ENCODE measurements around the gene CASZ1. TPM values are rescaled to one million over a fixed set of nuclear protein-coding genes. Genes with fewer than 3 reads are reported as not detected.

Gene CASZ1
- total RNA-seq, 1 experiment from 2014 or later: 0.69 TPM

GRCh38 chr1:10678852-10679251 is 117.6 kb downstream of the CASZ1 start:
- DNase-seq (ENCODE audit: low read depth, low spot score): no peak
- in situ Hi-C loops (cut with HindIII; ENCODE audit: low pct_unique_long_range_greater_than_20kb, low sequenced_read_pairs): no loop called here

- DNase-seq (ENCODE audit: low read depth, low spot score): no peak
- in situ Hi-C loops (cut with HindIII; ENCODE audit: low pct_unique_long_range_greater_than_20kb, low sequenced_read_pairs): no loop called here
Measured at GRCh38 chr1:10678402-10678801, 118.0 kb downstream of the CASZ1 start.

- in situ Hi-C loops (cut with HindIII; ENCODE audit: low pct_unique_long_range_greater_than_20kb, low sequenced_read_pairs): no loop called here
- DNase-seq (ENCODE audit: low read depth, low spot score): no peak
Measured at GRCh38 chr1:10677491-10678391, 118.7 kb downstream of the CASZ1 start.

GRCh38 chr1:10676963-10677362 is 119.5 kb downstream of the CASZ1 start:
- in situ Hi-C loops (cut with HindIII; ENCODE audit: low pct_unique_long_range_greater_than_20kb, low sequenced_read_pairs): no loop called here
- no peak for DNase-seq (ENCODE audit: low read depth, low spot score)

GRCh38 chr1:10675813-10676212 is 120.6 kb downstream of the CASZ1 start:
- in situ Hi-C loops (cut with HindIII; ENCODE audit: low pct_unique_long_range_greater_than_20kb, low sequenced_read_pairs): no loop called here
- DNase-seq (ENCODE audit: low read depth, low spot score): no peak

- DNase-seq (ENCODE audit: low read depth, low spot score): no peak
- in situ Hi-C loops (cut with HindIII; ENCODE audit: low pct_unique_long_range_greater_than_20kb, low sequenced_read_pairs): no loop called here
Measured at GRCh38 chr1:10674700-10675609, 121.5 kb downstream of the CASZ1 start.

GRCh38 chr1:10674222-10674621 is 122.2 kb downstream of the CASZ1 start:
- in situ Hi-C loops (cut with HindIII; ENCODE audit: low pct_unique_long_range_greater_than_20kb, low sequenced_read_pairs): no loop called here
- no peak for DNase-seq (ENCODE audit: low read depth, low spot score)

GRCh38 chr1:10673109-10673711 is 123.2 kb downstream of the CASZ1 start:
- in situ Hi-C loops (cut with HindIII; ENCODE audit: low pct_unique_long_range_greater_than_20kb, low sequenced_read_pairs): no loop called here
- DNase-seq (ENCODE audit: low read depth, low spot score): no peak

- DNase-seq (ENCODE audit: low read depth, low spot score): no peak
- in situ Hi-C loops (cut with HindIII; ENCODE audit: low pct_unique_long_range_greater_than_20kb, low sequenced_read_pairs): no loop called here
Measured at GRCh38 chr1:10672343-10673050, 123.9 kb downstream of the CASZ1 start.

GRCh38 chr1:10671622-10672342 is 124.7 kb downstream of the CASZ1 start:
- in situ Hi-C loops (cut with HindIII; ENCODE audit: low pct_unique_long_range_greater_than_20kb, low sequenced_read_pairs): no loop called here
- DNase-seq (ENCODE audit: low read depth, low spot score): no peak

GRCh38 chr1:10671090-10671489 is 125.4 kb downstream of the CASZ1 start:
- in situ Hi-C loops (cut with HindIII; ENCODE audit: low pct_unique_long_range_greater_than_20kb, low sequenced_read_pairs): no loop called here

GRCh38 chr1:10670190-10670589 is 126.3 kb downstream of the CASZ1 start:
- in situ Hi-C loops (cut with HindIII; ENCODE audit: low pct_unique_long_range_greater_than_20kb, low sequenced_read_pairs): no loop called here
- DNase-seq (ENCODE audit: low read depth, low spot score): no peak

More at GRCh38 chr1:10671090-10671489, 125.4 kb downstream of the CASZ1 start:
- DNase-seq (ENCODE audit: low read depth, low spot score): no peak

- in situ Hi-C loops (cut with HindIII; ENCODE audit: low pct_unique_long_range_greater_than_20kb, low sequenced_read_pairs): no loop called here
- DNase-seq (ENCODE audit: low read depth, low spot score): no peak
Measured at GRCh38 chr1:10669570-10669969, 126.9 kb downstream of the CASZ1 start.

GRCh38 chr1:10667861-10668761 is 128.3 kb downstream of the CASZ1 start:
- in situ Hi-C loops (cut with HindIII; ENCODE audit: low pct_unique_long_range_greater_than_20kb, low sequenced_read_pairs): no loop called here
- DNase-seq (ENCODE audit: low read depth, low spot score): no peak

GRCh38 chr1:10665930-10666850 is 130.3 kb downstream of the CASZ1 start:
- DNase-seq (ENCODE audit: low read depth, low spot score): no peak
- in situ Hi-C loops (cut with HindIII; ENCODE audit: low pct_unique_long_range_greater_than_20kb, low sequenced_read_pairs): no loop called here

Measured in SK-MEL-5 (cell line).